K562 (cell line): ENCODE measurements around the gene CRHR1. TPM values are rescaled to one million over a fixed set of nuclear protein-coding genes. Genes with fewer than 3 reads are reported as not detected.

Experiments
- ATAC-seq: fragments of 200-7000 bp; cut with Tn5 transposase; 3 replicates; pipeline ENCODE4 v1.9.1; 2020; ENCODE audit warnings: moderate library complexity
- BruUV-seq: library from RNA; stranded (reverse); fragments of 400-500 nt; replicated peaks from 2 replicates; lab custom pipeline; 2021; lab: Mats Ljungman, UMichigan
- CTCF ChIA-PET: fragments of 300-600 bp; formaldehyde crosslinking; extraction: SDS; loops from one replicate; lab custom pipeline; 2021; ENCODE audit warnings: low intra/inter-chr PET ratio; lab: Yijun Ruan, JAX
- POLR2A ChIA-PET: fragments of 300-600, 350-650 bp; sonication (Branson Sonifier 250); formaldehyde crosslinking; extraction: SDS; loops from one replicate; lab custom pipeline; 2021; ENCODE audit warnings: antibody characterized with exemption, inconsistent platforms; lab: Yijun Ruan, JAX
- DNase-seq, 4 experiments: peaks; one replicate each; pipeline versions ENCODE4 v3.0.0 to v3.0.0-alpha.2; 2011 to 2018; ENCODE audit warnings: low spot score in 3 of 4, mixed read lengths in 3 of 4; ENCODE audit errors: extremely low read depth in 1 of 4
- FAIRE-seq: peaks from 2 replicates; lab custom pipeline; 2011; peaks lifted over from hg19 to GRCh38; lab: Jason Lieb, UNC
- H2AFZ ChIP-seq: 2 replicates; pipeline ENCODE4 v1.6.0; 2011; ENCODE audit warnings: low read depth, low read length, control low read depth, inconsistent platforms
- H3K27ac ChIP-seq: fragments of 200-600 bp; 3 replicates; pipeline ENCODE4 v1.8.0; 2011; ENCODE audit warnings: low read depth, mild to moderate bottlenecking, control low read depth, inconsistent platforms, low read length, moderate library complexity, mixed read lengths; ENCODE audit errors: extremely low read depth
- H3K27me3 ChIP-seq, 2 experiments: fragments of 300-600 bp in 1 of 2; 2 replicates in 1 of 2; 3 replicates in 1 of 2; pipeline versions ENCODE4 v1.6.0 to v1.8.0; 2011; ENCODE audit warnings: inconsistent platforms in 2 of 2, low read length in 2 of 2, mild to moderate bottlenecking in 1 of 2, mixed read lengths in 1 of 2, moderate library complexity in 1 of 2; ENCODE audit not compliant: control insufficient read depth in 2 of 2, insufficient read depth in 2 of 2
- H3K36me3 ChIP-seq: fragments of 300-600 bp; 3 replicates; pipeline ENCODE4 v1.8.0; 2011; ENCODE audit warnings: mild to moderate bottlenecking, low read length, inconsistent platforms; ENCODE audit not compliant: control insufficient read depth, insufficient read depth
- H3K4me1 ChIP-seq, 2 experiments: fragments of 200-600 bp in 1 of 2; replicated peaks in 1 of 2; 2 replicates in 1 of 2; 3 replicates in 1 of 2; pipeline versions ENCODE4 v1.5.1 to v1.8.0; 2011; ENCODE audit warnings: inconsistent platforms in 2 of 2, low read length in 2 of 2, mild to moderate bottlenecking in 1 of 2, mixed read lengths in 1 of 2, moderate library complexity in 1 of 2; ENCODE audit not compliant: control insufficient read depth in 2 of 2, insufficient read depth in 2 of 2
- H3K4me2 ChIP-seq: 2 replicates; pipeline ENCODE4 v1.6.1; 2011; ENCODE audit warnings: low read length, control low read depth, inconsistent platforms, mixed read lengths; ENCODE audit not compliant: insufficient read depth
- H3K4me3 ChIP-seq: fragments of 200-600 bp; sonication (generic), shearing (Covaris generic); 2 replicates; pipeline ENCODE4 v1.5.1; 2016; ENCODE audit warnings: control low read depth, inconsistent platforms
- H3K79me2 ChIP-seq: fragments of 200-600 bp; 3 replicates; pipeline ENCODE4 v1.8.0; 2011; ENCODE audit warnings: low read length, inconsistent platforms; ENCODE audit not compliant: control insufficient read depth, insufficient read depth
- H3K9ac ChIP-seq, 2 experiments: 2 replicates each; pipeline versions ENCODE4 v1.6.0 to v1.6.1; 2011; ENCODE audit warnings: low read depth in 2 of 2, low read length in 2 of 2, control low read depth in 1 of 2, inconsistent platforms in 1 of 2, mild to moderate bottlenecking in 1 of 2, mixed read lengths in 1 of 2; ENCODE audit not compliant: insufficient read depth in 1 of 2
- H3K9me1 ChIP-seq: one replicate; pipeline ENCODE4 v1.6.0; 2011; ENCODE audit warnings: inconsistent platforms, mild to moderate bottlenecking, low read length, moderate library complexity; ENCODE audit not compliant: control insufficient read depth, insufficient read depth
- H3K9me3 ChIP-seq: replicated peaks from 2 replicates; pipeline ENCODE4 v1.5.1; 2011; ENCODE audit warnings: low read depth, low read length, inconsistent platforms; ENCODE audit not compliant: control insufficient read depth, insufficient read depth
- H4K20me1 ChIP-seq: replicated peaks from 2 replicates; pipeline ENCODE4 v1.6.1; 2011; ENCODE audit warnings: low read length, inconsistent platforms, mixed read lengths; ENCODE audit not compliant: control insufficient read depth, insufficient read depth
- ARNT ChIP-seq, 2 experiments: fragments of 450-650 bp; IDR thresholded peaks; 2 replicates each; pipeline ENCODE4 v1.6.1; 2016; ENCODE audit warnings: mild to moderate bottlenecking in 1 of 2
- BHLHE40 ChIP-seq: IDR thresholded peaks from 2 replicates; pipeline ENCODE4 v1.6.1; 2011; ENCODE audit warnings: low read length, improper control_type of control experiment
- CHD4 ChIP-seq: fragments of 200-600 bp; sonication (generic); IDR thresholded peaks from 3 replicates; pipeline ENCODE4 v1.6.1; 2012; ENCODE audit warnings: low read depth, mild to moderate bottlenecking, mixed read lengths, low read length, inconsistent platforms; ENCODE audit not compliant: insufficient read depth, insufficient replicate concordance, poor library complexity, severe bottlenecking
- ETS2 ChIP-seq: IDR thresholded peaks from 2 replicates; pipeline ENCODE4 v1.6.1; 2016; ENCODE audit warnings: borderline replicate concordance, missing genetic modification characterization, mild to moderate bottlenecking, moderate library complexity, missing compliant biosample characterization; ENCODE audit not compliant: poor library complexity, severe bottlenecking
- SREBF2 ChIP-seq: sonication (generic); formaldehyde crosslinking; IDR thresholded peaks from 2 replicates; pipeline ENCODE4 v1.4.0; 2020; ENCODE audit warnings: mild to moderate bottlenecking, missing genetic modification reagents
- ZFP36 ChIP-seq: fragments of 150-350 bp; IDR thresholded peaks from 2 replicates; pipeline ENCODE4 v1.6.1; 2018; ENCODE audit warnings: low read length, low read depth; ENCODE audit not compliant: partially characterized antibody
- ZKSCAN1 ChIP-seq: fragments of 150-350 bp; IDR thresholded peaks from 2 replicates; pipeline ENCODE4 v1.6.1; 2016; ENCODE audit warnings: low read depth, low read length
- WGBS: fragments of 100-300 bp; shearing (Covaris generic); methylation state at CpG from one replicate; pipeline ENCODE4 v1.1.6; 2016; ENCODE audit warnings: low coverage, mixed read lengths; ENCODE audit not compliant: insufficient coverage; ENCODE audit errors: missing lambda C conversion rate; 5-methylcytosine and 5-hydroxymethylcytosine counted together
- in situ Hi-C: fragments of 300-500 bp; cut with MboI; formaldehyde crosslinking; loops from 4 replicates; pipeline ENCODE4 v1.15.0; 2018; ENCODE audit warnings: inconsistent platforms, mixed read lengths
- intact Hi-C: fragments of 100-400 bp; cut with micrococcal nuclease; formaldehyde crosslinking; loops from 2 replicates; pipeline ENCODE4 v1.14.2; 2022
- polyA plus RNA-seq, 8 experiments: library from polyadenylated mRNA; depleted of rRNA in 4 of 8; stranded (reverse) in 5 of 8; unstranded in 3 of 8; fragments of >200 nt; fragmentation: Nextera tagmentation in 2 of 8; fragmentation: Illumina TruSeq in 1 of 8; extraction: Ambion mirVana in 2 of 8; extraction: Trizol in 1 of 8; gene quantifications; 2 replicates each; pipeline versions ENCODE4 v1.2.1 to v1.2.3, GENCODE V29; 2011 to 2014; ENCODE audit warnings: inconsistent platforms in 1 of 8, missing spikeins in 1 of 8
- total RNA-seq, 7 experiments: library from RNA; depleted of rRNA in 6 of 7; stranded (reverse); fragments of >200 nt in 6 of 7; fragmentation: Illumina TruSeq in 2 of 7; extraction: Trizol in 2 of 7; gene quantifications; 2 replicates each; pipeline versions ENCODE4 v1.2.1 to v1.2.3, GENCODE V29; 2011 to 2021; ENCODE audit warnings: low replicate concordance in 1 of 7
- TF ChIP-seq, protein P1 (sequence below): fragments of 250-450 bp; sonication (Bioruptor Pico); IDR thresholded peaks from 2 replicates; pipeline ENCODE4 v1.5.0; 2021
- TF ChIP-seq, protein P2 (sequence below): IDR thresholded peaks from 3 replicates; pipeline ENCODE4 v1.6.1; 2011; ENCODE audit warnings: borderline replicate concordance, mild to moderate bottlenecking; ENCODE audit not compliant: insufficient read length, insufficient read depth
- TF ChIP-seq, protein P3 (sequence below): IDR thresholded peaks from 2 replicates; pipeline ENCODE4 v1.6.1; 2011; ENCODE audit not compliant: insufficient read length; ENCODE audit errors: extremely low read depth

Gene CRHR1
- total and polyA plus RNA-seq, 9 of the 15 experiments (the other 6 are each of a cell fraction or from before 2014, with no cell fraction given): 0.05 TPM; not detected in 8

DNA sequence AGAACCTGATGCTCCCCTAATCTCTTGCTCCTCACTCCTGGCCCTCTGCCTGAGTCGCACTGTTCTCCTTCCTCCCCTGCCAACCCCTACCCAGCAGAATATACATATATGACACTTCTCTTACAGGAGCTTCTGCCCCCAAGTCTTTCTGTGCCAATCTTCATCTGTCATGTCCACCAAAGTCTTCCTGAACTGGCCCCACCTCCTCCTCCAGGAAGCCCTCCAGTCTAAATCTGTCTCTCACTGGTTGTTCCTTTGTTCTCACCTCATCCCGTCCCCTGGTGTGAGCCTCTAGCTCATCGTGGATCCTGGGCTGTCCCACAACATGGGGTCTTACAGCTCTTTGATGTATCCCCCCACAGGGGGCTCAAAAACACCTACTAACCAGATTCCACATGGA, 8.3 kb downstream of the CRHR1 start:
- 3% methylated on average over 3 of the region's 3 CpGs for WGBS
- no peak for DNase-seq
- no TSS peak for BruUV-seq
- H3K9me1 ChIP-seq: peaks cover 2% of the 10 kb centered on the region
- no peak overlapping the region for H3K4me2 ChIP-seq
- CTCF ChIA-PET: no interaction called here
- no peaks in the 10 kb centered on the region for H3K36me3 ChIP-seq
- POLR2A ChIA-PET: interaction anchor here (1.2 kb wide), 1 partner anchor 11 kb away, joined by 4 read pairs; no protein-coding TSS in a partner anchor
- H2AFZ ChIP-seq: no peak overlapping the region
- ATAC-seq: no peak
- peaks cover 46 to 82% of the 10 kb centered on the region in 2 experiments for H3K27me3 ChIP-seq
- H3K79me2 ChIP-seq: no peaks in the 10 kb centered on the region
- H3K9ac ChIP-seq: no peak overlapping the region
- H3K4me1 ChIP-seq: 0 out of 5 replicates have a peak, but pooled peaks cover 0 to 7% of the 10 kb centered on the region in 2 experiments
- intact Hi-C loops (no loop called here), in situ Hi-C loops (no loop called here)
- H4K20me1 ChIP-seq: peaks cover 33% of the 10 kb centered on the region
- no peaks in the 10 kb centered on the region for H3K9me3 ChIP-seq
- no peak for TF ChIP-seq ETS2 (tag)
- TF ChIP-seq ZFP36: peak; percentile 85
- FAIRE-seq: no peak
- no peak overlapping the region for H3K27ac ChIP-seq
- no peak overlapping the region for H3K4me3 ChIP-seq

DNA sequence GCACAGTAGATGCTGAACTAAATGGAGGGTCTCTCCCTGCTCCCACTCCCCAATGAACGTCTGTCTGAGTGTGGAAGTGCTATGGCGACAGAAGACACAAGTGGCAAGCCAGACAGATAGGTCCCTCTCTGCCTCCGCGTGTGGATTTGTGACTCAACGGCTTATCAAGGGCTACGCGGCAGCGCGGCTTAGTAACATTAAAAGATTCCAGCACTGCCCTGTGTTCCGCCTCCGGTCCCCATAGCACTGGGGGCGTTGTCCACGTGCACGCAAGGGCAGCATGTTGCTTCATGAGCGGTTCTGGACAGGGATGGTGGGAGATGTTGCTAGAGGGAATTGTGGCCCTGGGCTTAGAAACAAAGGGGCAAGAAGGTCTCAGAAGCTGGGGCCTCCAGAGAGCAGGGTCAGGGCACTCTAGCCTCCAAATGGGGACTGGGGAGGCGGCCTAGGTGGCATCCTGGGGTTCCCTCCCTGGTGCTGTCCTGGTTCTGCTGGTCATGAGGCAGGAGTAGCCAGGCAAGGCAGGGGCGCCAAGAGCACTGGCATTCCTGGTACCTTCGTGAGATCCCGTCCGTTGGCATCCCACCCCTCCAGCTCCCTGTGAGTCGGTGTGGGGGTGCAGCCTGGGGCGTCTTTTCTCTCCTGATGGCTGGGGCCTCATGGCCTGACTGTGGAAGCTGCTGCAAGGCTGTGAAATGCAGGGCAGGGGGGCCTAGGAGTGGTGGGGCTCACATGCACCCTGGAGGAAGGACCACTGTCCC, 9.1 kb downstream of the CRHR1 start:
- FAIRE-seq: no peak
- DNase-seq: peak in 3 of 4 experiments; percentile 27 to 31 (median 27)
- ChIA-PET POLR2A (interaction anchor here (0.6 to 1.2 kb wide), 2 partner anchors 11 to 1020 kb away, joined by 3 to 4 read pairs; no protein-coding TSS in a partner anchor), CTCF (no interaction called here)
- Histone ChIP-seq H3K9ac (peak overlapping the region in 1 of 2 experiments; percentile 57; a peak in 2 of 4 replicates), H3K36me3 (no peaks in the 10 kb centered on the region), H3K27me3 (peaks cover 46 to 84% of the 10 kb centered on the region in 2 experiments), H3K4me2 (no peak overlapping the region), H3K4me3 (no peak overlapping the region), H3K79me2 (no peaks in the 10 kb centered on the region), H3K27ac (no peak overlapping the region), H3K4me1 (0 out of 5 replicates have a peak, but pooled peaks cover 0 to 7% of the 10 kb centered on the region in 2 experiments), H2AFZ (no peak overlapping the region), H3K9me1 (peaks cover 2% of the 10 kb centered on the region), H4K20me1 (peaks cover 33% of the 10 kb centered on the region), H3K9me3 (no peaks in the 10 kb centered on the region)
- intact Hi-C loops: no loop called here
- 0% methylated on average over 20 of the region's 22 CpGs for WGBS
- TF ChIP-seq ARNT (IDR thresholded peaks at IDR 0.05) (no peak), ZKSCAN1 (peak; percentile 76; the same call in 1 of the 2 replicates), CHD4 (no peak), SREBF2 (no peak), BHLHE40 (no peak)
- TF ChIP-seq, protein P1, sequence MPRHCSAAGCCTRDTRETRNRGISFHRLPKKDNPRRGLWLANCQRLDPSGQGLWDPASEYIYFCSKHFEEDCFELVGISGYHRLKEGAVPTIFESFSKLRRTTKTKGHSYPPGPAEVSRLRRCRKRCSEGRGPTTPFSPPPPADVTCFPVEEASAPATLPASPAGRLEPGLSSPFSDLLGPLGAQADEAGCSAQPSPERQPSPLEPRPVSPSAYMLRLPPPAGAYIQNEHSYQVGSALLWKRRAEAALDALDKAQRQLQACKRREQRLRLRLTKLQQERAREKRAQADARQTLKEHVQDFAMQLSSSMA (CRISPR knock-in tag): no peak
- TF ChIP-seq, protein P2, sequence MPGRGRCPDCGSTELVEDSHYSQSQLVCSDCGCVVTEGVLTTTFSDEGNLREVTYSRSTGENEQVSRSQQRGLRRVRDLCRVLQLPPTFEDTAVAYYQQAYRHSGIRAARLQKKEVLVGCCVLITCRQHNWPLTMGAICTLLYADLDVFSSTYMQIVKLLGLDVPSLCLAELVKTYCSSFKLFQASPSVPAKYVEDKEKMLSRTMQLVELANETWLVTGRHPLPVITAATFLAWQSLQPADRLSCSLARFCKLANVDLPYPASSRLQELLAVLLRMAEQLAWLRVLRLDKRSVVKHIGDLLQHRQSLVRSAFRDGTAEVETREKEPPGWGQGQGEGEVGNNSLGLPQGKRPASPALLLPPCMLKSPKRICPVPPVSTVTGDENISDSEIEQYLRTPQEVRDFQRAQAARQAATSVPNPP: no peak
- TF ChIP-seq, protein P3, sequence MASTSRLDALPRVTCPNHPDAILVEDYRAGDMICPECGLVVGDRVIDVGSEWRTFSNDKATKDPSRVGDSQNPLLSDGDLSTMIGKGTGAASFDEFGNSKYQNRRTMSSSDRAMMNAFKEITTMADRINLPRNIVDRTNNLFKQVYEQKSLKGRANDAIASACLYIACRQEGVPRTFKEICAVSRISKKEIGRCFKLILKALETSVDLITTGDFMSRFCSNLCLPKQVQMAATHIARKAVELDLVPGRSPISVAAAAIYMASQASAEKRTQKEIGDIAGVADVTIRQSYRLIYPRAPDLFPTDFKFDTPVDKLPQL: no peak
- no TSS peak for BruUV-seq
- peak; percentile 59 for ATAC-seq
- in situ Hi-C loops: no loop called here
